NCI-H146 treated with DMSO at 0.1 percent for 48 hours (cell line): ENCODE results near the gene RAET1G.
"Not testable (repeated sequence)": the region's sequence is repeated elsewhere in the genome, so short reads cannot be mapped to it uniquely, and the experiment has no call there.

Experiments used
- DNase-seq: peaks from one replicate; lab custom pipeline; 2025; ENCODE audit not compliant: unreplicated experiment; lab: John Stamatoyannopoulos, UW

RAET1G gene

GRCh38 chr6:149935246-149935645 is 12.3 kb upstream of the RAET1G start:
- no peak for DNase-seq

DNA sequence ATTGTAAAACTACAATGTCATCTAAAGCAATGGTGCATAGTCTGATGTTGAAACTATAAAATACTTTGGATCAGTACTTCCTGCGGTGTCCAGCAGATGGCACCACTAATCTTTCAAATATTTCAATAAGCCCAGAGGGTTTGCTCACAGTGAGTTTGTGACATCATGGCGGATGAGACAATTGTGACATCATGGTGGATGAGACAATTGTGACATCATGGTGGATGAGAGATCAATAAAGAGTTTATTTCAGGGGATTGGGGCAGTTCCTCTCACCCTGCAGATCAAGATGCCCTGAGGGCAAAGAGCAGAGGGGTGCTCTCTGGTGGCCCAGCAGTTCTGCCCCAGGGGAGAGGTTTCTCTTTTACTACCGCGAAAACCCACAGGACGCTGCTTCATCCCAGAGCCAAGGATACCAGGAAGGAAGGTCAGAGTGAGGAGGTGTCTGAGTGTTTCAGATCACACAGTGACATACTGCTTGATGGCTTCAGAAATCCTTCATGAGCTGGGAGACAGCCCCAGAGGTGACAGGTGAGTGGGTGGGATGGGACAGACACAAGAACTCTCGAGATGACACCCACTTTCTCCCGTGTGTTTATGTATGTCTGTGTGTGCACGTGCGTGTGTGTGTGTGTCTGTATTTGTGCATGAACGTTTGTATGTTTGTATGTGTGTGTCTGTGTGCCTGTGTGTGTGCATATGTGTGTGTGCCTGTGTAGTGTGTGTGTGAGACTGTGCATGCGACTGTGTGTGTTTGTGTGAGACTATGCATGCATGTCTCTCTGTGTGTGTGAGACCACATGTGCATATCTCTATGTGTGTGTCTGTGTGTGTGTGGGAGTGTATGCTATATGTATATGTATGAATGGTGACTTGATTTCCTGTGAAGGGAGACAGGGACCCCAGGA is 11.6 kb upstream of the RAET1G start:
- peak; percentile 63 for DNase-seq

DNA sequence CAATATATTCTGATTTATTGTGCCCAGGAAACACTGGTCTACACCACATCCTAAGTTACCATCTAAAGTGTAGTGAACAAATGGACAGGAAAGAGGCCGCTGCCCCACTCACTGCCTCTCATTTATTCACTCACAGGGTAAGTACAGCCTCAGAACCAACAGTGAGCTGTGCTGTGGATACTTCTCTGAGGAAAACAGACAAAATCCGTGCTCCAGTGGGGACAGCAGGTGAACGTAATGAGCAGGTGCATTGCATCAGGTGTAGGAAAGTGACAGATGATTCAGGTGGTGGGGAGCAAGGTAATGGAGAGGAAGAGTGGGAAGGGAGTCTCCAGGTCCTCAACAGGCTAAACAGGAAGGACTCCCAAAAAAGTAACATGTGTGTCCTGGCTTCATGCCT is 10.5 kb upstream of the RAET1G start:
- DNase-seq = no peak

DNA sequence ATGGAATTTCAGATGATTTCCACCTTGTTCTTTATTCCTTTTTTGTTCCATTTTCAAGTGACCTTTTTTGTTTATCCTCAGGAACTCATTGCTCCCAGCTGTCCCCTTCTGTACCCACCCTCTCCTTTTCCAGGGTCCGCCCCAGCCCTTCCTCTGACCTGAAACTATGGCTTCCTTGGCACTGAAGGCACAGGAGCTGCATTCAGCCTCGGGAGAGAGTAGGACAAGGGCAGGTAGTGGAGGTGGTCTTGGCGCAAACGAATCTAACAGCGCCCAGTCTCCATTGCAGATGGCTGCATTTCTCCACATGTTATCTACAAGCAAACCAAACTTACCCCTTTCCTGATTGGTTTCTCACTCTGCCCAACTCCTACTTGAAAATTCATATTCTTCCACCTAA is 10.1 kb upstream of the RAET1G start:
- DNase-seq = no peak

GRCh38 chr6:149931501-149931900 is 8.6 kb upstream of the RAET1G start:
- DNase-seq = no peak

DNA sequence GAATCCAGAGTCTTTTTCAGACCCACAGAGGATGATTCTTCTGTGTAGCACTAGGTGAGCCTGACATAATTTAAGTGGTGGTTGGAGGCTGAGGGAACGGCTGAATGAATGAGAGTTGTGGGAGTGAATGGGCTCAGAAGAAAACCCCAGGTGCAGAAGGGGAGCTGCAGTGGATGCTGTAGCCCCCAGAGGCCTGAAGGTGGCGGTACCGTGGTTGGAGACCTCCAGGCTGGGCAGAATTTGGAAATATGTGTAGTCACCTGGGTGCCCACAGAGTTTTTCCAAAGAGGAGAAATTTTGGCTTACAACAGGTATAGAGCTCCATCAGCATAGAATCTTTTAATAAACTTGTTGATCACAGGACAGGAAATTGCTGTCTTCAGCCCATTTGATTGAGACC is 6.5 kb upstream of the RAET1G start:
- DNase-seq = no peak

DNA sequence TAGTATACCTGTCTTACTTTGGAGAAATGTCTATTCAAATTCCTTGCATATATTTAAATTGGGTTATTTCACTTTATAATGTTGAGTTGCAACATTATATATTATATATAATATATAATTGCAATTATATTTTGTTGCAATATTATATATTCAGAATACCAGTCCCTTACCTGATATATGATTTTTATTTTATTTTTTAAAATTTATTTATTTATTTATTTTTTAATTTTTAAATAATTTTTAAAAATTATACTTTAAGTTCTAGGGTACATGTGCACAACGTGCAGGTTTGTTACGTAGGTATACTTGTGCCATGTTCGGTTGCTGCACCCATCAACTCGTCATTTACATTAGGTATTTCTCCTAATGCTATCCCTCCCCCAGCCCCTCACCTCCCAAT is 4.1 kb upstream of the RAET1G start:
- not testable (repeated sequence) for DNase-seq

DNA sequence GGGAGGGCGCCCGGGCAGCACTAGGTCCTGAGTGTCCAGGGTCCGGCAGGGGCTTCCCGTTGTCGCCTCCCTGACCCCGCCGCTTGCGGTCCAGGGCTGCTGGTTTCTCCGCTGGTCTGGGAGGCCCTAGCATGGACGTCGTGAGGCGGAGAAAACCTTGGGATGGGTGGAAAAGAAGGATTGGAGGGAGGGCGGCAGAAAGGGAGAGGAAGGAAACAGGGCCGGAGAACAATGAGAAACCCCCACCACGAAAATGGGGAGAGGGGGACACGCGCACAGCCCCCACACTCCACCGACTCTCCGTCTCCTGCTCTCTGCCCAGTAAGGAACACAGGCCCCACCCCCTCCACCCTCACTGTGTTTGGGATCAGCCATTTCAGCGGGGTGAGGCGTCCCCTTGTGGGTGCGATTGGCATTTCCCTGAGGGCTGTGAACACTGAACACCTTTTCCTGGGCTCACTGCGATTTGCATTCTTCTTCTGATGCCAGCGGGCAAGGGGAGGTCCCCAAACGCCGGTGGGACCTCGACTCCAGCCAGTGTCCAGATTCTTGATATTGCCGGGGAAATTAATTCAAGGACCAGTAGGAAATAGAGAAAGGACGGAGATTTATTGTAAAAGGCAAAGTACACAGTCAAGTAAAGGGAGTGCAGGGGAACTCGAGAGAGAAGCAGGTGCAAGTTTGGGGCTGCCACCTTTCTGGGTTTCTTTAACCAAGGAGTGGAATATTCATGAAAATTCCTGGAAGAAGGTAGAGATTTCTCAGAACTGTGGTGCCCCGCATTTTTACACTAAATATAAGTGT is 3.3 kb upstream of the RAET1G start:
- peak; percentile 50 for DNase-seq

DNA sequence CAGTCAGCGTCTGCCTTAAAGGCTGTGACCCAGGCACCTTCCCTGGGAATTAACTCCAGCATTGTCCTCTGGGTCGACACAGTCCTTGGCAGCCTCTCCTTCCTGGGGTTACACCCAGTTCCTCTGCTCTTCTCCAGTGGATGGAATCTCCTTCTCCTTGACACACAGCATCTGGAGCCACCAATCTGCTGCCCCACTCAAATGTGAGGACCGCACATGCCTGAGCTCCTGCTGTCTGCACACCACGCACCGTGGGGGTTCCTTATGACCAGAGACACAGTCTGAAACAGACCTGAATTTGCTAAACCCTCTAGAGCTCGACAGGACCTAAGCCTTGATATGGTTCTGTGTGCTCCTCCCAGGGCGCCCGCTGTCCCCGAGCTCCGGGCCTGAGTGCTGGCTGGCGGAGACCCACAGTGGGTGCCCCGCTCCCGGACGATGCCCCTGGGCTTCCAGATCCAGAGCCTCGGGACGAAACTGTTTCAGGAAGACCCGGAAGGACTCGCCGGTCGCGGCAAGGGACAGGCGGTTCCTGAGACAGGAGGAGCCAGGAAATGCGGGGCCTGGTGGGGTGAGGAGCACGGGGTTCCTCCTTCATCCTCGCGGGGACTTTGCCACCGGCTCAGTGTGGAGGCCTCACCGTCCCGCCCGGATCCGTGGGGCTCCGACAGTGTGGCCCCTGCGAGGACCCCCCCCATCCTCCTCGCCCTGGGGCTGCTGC is 2.5 kb upstream of the RAET1G start:
- no peak for DNase-seq

GRCh38 chr6:149924933-149925252 is 2.0 kb upstream of the RAET1G start:
- DNase-seq = no peak

DNA sequence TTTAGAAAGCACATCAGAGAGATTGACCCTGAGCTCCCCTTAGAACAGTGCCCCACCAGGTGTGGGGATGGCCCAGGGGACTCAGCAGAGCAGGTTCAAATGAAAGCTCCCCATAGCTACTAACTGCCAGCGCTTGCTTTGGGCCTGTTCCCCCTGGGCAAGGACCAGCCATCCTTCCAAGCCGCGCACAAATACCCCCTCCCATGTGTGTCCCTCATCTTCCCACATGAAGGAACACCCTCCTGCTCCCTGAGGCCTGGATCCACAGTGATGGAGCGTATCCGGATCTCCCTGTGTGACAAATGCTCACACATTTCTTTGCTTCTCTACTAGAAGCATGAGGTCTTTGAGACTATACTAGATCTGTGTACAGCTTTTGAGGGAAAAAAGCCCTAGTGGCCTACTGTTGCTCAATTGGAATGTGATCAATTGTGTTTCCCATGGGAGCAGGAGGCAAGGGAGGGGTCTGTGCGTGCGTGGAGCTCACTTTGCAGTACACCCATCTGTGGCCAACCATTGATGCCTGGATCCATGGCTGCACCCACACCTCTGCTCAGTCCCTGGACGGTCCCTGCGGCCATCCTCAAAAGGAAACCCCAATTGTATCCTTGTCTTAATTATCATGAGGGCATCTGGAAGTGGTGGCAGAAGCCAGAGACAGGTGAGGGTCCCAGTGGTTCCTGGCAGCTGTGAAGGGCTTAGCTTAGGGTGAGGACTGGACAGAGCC is 1.4 kb upstream of the RAET1G start:
- no peak for DNase-seq

DNA sequence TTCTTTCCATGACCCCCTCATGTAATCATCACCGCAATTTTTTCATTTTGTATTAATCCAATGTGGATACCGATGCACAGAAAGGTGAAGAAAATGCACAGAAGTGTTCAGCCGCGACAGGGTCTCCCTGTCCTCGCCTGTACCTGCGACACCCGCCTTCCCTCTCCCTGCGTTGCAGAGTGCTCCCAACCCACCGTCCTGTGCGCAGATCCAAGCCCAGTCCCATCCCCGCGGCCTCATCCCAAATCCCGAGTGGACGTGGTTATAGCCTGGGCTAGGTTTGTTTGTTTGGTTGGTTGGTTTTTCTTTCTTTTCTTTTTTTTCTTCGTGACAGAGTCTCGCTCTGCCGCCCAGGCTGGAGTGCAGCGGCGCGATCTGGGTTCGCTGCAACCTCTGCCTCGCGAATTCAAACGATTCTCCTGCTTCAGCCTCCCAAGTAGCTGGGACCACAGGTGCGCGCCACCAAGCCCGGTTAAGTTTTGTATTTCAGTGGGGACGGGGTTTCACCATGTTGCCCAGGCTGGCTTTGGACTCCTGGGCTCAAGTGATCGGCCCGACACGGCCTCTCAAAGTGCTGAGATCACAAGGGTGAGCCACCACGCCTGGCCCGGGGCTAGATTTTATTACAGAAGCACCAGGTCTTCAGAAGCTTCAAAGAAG is 536 bp upstream of the RAET1G start:
- DNase-seq = no peak

GRCh38 chr6:149922091-149922490 is 830 bp downstream of the RAET1G start:
- not testable (repeated sequence) for DNase-seq

DNA sequence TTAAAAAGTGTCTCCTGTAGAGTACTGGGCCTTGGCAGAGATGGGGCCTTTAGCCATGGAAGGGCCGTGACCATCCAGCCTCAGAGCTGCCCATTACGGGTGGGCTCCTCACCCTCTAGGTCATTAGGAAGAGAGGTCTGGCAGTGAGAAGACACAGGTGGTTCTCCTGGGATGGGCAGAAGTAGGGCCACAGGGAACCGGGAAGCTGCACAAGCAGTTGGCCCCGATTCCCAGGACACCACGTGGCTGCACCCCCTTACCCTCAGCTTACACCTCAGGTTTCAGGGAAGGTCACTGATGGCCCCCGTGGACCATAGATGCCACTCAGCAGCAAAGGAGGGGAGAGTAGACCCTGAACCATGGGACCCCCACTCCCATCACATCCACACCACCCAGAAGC is 1.6 kb downstream of the RAET1G start:
- no peak for DNase-seq

- no peak for DNase-seq
Observed at GRCh38 chr6:149919834-149920225, 3.1 kb downstream of the RAET1G start.

- not testable (repeated sequence) for DNase-seq
Observed at GRCh38 chr6:149919126-149919833, 3.6 kb downstream of the RAET1G start.

GRCh38 chr6:149918151-149918905 is 4.6 kb downstream of the RAET1G start:
- DNase-seq = no peak

GRCh38 chr6:149917679-149918078 is 5.2 kb downstream of the RAET1G start:
- DNase-seq = no peak
